Inflammatory macrophage (primary cell): ENCODE results near the gene FOXP1.
A peak's percentile ranks its signal among the peaks of the same experiment; 100 is the strongest.

ENCODE experiments used
- DNase-seq, 2 donors: peaks; one replicate each; pipeline ENCODE4 v3.0.0-alpha.2; 2020 to 2022

FOXP1 gene

GRCh38 chr3:71090207-71090606 lies 493.3 kb downstream of the FOXP1 start:
- DNase-seq: no peak

GRCh38 chr3:71089271-71089847 lies 494.2 kb downstream of the FOXP1 start:
- DNase-seq: peak; percentile 47 to 58

GRCh38 chr3:71088742-71089141 lies 494.8 kb downstream of the FOXP1 start:
- no peak for DNase-seq

GRCh38 chr3:71088019-71088708 lies 495.4 kb downstream of the FOXP1 start:
- DNase-seq: no peak

- DNase-seq: no peak
These were observed 496.1 kb downstream of the FOXP1 start for GRCh38 chr3:71087143-71088018.

GRCh38 chr3:71086777-71087142 lies 496.8 kb downstream of the FOXP1 start:
- DNase-seq: no peak

GRCh38 chr3:71083726-71084131 lies 499.8 kb downstream of the FOXP1 start:
- no peak for DNase-seq

- no peak for DNase-seq
These were observed 500.7 kb downstream of the FOXP1 start for GRCh38 chr3:71082833-71083232.

GRCh38 chr3:71080517-71081083 lies 502.9 kb downstream of the FOXP1 start:
- DNase-seq: no peak

GRCh38 chr3:71078723-71079525 lies 504.6 kb downstream of the FOXP1 start:
- DNase-seq: peak in 1 of 2 donors; percentile 18

GRCh38 chr3:71078199-71078598 lies 505.3 kb downstream of the FOXP1 start:
- no peak for DNase-seq

GRCh38 chr3:71077070-71077469 lies 506.5 kb downstream of the FOXP1 start:
- no peak for DNase-seq

- DNase-seq: no peak
These were observed 507.0 kb downstream of the FOXP1 start for GRCh38 chr3:71076361-71077002.

GRCh38 chr3:71075494-71075893 lies 508.0 kb downstream of the FOXP1 start:
- no peak for DNase-seq

GRCh38 chr3:71074423-71074822 lies 509.1 kb downstream of the FOXP1 start:
- DNase-seq: no peak

- DNase-seq: no peak
These were observed 510.5 kb downstream of the FOXP1 start for GRCh38 chr3:71072986-71073385.

GRCh38 chr3:71072287-71072686 lies 511.2 kb downstream of the FOXP1 start:
- no peak for DNase-seq

- no peak for DNase-seq
These were observed 512.7 kb downstream of the FOXP1 start for GRCh38 chr3:71070497-71071463.

GRCh38 chr3:71069797-71070196 lies 513.7 kb downstream of the FOXP1 start:
- peak; percentile 79 to 82 for DNase-seq

- no peak for DNase-seq
These were observed 515.4 kb downstream of the FOXP1 start for GRCh38 chr3:71067977-71068654.
